HG03558 (cell line): ENCODE data around the gene PTAFR.

Experiments
- ATAC-seq: cut with Tn5 transposase; IDR thresholded peaks from one replicate; pipeline ENCODE4 v1.9.1; 2021; ENCODE audit warnings: moderate number of reproducible peaks; ENCODE audit not compliant: unreplicated experiment; ENCODE audit errors: extremely low read depth

The PTAFR gene

DNA sequence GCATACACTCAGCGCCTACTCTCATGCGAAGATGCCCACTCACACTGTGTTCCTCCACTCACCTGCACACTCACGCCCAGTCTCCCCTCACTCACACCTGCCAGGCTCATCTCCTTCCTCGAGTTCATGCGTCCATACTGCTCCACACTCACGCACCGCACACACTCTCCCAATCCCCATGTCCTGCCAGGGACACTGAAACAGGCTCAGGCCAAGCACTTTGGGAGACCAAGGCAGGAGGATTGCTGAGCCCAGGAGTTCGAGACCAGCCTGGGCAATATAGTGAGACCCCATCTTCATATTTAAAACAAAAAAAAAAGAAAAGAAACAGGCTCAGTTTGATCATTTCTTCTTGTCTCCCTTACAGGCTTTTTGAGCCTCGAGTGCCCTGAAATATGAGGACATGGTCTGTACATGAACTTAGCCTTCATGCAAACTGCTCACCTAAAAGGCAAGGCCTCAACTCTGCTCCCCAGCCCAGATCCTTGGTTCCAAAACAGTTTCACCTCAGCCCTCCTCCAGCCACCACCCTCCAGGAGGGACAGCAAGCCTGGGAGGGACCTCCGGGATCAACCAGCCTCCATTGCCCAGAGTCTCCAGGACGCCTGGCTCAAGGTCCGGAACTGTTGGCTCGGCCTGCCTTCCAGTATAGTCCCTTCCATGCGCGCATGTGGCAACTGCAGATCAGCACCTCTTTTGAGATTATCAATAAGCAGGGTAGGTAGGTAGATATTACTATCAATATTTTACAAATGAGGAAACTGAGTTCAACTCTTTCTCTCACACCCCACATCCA lies 2.4 kb upstream of the PTAFR start:
- no peak for ATAC-seq

DNA sequence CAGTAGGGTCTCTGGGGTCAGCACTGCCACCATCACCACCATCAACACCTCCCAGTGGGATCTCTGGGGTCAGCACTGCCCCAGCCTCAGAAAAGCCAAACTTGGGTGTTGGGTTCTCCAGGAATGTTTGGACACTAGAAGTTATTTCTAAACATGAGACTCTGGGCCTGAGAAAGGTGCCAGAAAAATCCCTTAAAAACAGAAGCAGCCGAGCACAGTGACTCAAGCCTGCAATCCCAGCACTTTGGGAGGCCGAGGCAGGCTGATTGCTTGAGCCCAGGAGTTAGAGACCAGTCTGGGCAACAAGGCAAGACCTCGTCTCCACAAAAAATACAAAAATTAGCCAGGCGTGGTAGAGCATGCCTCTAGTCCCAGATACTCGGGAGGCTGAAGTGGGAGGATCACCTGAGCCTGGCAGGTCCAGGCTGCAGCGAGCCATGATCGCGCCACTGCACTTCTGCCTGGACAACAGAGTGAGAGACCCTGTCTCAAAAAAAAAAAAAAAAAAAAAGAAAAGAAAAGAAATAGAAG lies 470 bp downstream of the PTAFR start:
- ATAC-seq, result no peak

DNA sequence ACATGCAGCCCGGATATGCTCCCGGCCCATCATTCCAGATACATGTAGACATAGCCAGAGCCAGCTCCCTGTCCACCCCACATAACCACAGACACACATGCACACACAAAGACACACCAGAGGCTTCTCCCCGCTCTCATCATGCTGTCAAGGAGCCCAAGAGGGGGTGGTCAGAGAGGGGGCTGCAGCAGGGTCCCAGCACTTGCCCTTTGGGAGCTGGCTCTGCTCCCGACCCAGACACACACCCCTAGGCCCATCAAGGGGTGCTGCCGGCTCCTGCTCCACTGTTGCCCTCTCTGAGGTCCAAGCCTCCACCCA lies 2.6 kb downstream of the PTAFR start:
- no peak for ATAC-seq

DNA sequence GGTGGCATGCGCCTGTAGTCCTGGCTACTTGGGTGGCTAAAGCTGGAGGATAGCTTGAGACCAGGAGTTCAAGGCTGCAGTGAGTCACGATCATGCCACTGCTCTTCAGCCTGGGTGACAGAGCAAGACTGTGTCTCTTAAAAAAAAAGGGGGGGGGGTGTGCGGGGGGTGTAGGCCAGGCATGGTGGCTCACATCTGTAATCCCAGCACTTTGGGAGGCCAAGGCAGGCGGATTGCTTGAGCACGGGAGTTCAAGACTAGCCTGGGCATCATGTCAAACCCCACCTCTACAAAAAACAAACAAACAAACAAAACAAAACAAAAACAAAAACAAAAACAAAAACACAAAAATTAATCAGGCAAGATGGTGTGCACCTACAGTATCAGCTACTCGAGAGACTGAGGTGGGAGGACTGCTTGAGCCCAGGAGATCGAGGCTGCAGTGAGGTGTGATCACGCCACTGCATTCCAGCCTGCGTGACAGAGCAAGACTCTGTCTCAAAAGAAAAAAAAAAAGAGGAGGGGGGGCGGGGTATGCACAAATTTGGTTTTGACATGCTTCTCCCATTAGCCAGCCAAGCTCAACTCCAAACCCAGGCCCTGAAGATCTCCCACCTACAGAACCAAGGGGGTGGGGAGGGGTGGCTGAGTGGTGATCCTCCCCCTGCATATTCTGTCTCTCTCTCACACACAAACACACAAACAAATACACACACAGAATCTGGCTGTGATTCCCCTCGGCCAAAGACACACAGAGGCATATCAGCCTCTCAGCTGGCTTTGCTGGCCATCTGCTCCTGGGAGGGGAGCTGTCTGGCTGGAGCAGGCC lies 3.1 kb downstream of the PTAFR start:
- ATAC-seq, result no peak

DNA sequence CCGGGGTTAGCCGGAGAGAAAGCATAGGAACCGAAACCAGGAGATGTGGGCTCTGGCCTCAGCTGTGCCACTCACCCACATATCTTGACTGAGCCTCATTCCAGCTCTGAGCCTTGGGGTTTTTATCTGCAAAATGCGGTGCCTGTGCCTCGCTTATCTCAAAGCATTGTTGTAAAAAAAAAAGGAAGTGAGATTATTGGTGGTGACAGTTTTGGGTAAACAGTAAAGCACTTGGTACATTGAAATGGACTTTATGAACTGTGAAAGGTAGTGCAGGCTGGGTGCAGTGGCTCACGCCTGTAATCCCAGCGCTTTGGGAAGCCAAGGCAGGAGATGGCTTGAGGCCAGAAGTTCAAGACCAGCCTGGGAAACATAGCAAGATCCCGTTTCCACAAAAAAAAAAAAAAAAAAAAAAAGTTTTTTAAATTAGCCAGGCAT lies 3.8 kb downstream of the PTAFR start:
- peak; percentile 60 for ATAC-seq

DNA sequence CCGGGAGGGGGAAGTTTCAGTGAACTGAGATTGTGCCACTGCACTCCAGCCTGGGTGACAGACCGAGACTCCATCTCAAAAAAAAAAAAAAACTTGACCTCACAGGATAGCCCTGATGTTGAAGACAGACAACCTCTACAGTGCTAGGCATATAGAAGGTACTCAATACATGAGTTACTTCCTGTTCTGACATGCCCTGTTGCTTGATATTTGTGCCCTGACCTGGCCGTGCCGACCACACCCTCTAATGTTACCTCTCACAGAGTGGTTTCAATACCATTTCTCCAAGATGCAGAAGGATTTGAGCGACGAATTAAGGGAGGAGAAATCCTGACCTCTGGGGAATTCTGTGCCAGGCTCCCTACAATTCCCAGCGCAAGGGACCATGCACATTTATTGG lies 5.2 kb downstream of the PTAFR start:
- no peak for ATAC-seq

DNA sequence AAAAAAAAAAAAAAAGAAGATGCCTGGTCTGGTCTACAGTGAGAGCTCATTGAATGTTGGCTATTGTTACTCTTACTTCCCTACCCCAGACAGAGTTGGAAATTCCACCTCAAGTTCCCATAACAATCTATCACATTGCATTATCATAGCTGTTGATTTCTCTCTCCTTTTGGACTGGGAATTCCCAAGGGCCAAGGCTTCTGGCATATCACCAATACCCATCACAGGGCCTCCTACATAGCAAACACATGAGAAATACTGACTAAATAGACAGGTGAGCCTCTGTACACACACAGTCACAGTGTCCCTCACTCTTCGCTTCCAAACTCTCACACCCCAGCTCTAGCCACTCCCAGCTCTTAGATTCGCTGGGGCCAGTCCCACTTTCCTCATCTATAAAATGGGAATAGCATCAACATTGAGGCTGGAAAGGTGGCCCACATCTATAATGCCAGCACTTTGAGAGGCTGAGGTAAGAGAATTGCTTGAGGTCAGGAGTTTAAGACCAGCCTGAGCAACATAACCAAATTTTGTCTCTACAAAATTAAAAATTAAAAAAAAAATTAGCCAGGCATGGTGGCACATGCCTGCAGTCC lies 6.4 kb downstream of the PTAFR start:
- no peak for ATAC-seq

DNA sequence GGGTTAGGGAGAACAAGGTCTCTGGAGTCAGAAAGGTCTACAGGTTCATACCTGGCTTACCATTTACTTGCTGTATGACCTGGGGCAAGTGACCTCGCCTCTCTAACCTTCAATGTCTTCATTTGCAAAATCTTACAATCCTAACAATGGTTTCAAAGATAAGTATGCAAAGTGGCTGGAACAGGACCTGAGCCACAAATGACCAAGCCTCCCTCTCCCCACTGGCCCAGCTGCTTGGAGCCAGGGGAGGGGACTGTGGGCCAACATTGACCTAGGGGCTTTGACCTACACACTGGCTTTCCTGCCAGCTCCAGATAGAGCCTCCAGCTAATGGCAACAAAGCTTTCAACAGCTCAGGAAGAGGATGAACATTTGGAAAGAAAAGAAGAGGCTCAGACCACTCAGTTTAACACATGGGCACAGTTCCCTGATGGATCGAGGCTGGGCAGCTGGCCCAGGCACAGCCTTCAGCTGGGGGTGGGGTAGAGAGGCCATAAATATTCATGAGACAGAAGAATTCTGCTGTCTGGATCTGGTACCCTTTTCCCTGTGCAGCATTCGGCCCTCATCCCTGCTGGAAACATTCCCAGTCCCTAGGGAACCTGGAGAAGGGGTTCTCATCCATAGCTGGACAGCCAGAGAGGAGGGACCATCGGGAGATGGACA lies 12.9 kb downstream of the PTAFR start:
- no peak for ATAC-seq

DNA sequence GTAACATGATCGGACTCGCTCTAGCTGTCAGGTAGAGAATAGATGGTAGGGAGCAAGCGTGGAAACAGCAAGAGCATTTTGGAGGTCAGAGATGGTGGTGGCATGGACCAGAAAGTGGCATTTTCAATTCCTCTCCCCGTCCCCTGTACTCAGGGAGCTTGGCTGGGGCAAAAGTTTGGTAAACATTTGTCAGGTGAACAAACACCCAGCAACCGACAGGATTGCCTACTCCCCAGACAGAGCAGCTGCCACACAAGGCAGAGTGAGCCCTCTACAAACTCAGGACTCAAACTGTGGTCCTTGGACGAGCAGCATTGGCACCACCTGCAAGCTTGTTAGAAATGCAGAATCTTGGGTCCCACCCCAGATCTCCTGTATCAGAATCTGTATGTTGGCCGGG lies 14.3 kb downstream of the PTAFR start:
- ATAC-seq, result no peak

DNA sequence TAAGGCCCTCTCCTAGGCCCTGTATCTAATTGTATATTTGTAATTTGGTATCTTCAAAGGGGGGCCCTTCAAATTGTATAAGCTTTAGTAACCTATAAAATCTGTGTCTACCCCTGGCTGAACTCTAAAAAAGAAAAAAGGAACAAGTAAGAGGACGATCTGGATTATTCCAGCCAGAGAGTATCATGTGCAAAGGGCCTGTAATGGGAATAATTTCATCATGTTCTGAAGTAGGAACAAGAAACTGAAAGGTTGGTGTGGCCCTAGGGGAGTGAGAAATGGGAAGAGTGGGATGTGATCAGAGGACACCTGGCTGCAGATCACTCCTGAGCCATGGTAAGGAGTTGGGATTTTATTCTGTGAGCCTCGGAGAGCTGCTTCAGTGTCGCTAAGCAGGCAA lies 14.7 kb downstream of the PTAFR start:
- ATAC-seq, result no peak

DNA sequence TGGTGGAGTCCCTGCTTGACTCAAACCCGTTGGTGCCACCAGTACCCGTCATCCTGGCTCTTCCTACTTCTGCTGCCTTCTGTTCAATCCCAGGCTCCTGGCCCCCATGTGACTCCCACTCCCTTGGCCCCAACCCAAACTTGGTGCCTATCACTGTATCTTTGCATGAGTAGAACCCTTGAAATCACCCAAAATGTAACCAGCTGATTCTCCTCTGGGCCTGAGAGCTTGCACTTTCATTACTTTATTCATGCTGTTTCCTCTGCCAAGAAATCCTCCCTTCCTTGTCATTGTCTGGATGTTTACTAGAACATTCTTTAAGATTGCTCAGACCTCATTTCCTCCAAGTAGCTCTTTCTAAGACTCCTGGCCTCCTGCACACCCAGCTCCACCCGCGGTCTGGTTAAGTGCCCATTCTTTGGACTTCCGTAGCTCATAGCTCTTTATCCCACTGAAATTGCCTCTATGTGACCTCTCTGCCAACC lies 15.7 kb downstream of the PTAFR start:
- no peak for ATAC-seq

DNA sequence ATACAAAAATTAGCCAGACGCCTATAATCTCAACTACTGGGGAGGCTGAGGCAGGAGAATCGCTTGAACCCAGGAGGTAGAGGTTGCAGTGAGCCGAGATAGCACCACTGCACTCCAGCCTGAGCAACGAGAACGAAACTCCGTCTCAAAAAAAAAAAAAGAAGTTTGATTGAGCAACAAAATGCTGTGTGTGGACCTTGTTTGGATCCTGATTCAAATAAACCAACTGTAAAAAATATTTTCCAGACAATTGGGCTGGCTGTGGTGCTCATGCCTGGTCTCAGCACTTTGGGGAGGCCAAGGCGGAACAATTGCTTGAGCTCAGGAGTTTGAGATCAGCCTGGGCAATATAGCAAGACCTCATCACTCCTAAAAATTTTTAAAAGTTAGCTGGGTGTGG lies 16.8 kb downstream of the PTAFR start:
- ATAC-seq, result no peak

DNA sequence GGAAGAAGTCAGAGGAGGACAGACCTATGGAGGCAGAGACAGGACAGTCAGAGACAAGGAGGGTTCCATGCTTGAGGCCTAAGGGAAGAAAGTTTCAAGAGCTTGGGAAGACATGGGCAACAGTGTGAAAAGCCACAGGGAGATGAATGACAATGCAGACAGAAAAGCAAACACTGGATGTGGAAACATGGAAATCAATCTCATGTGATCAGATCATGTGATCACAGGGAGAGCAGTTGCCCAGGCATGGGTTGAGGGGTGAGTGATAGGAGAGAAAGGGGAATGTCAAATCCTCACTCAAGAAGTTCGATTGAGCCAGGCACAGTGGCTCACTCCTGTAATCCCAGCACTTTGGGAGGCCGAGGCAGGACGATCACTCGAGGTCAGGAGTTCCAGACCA lies 17.2 kb downstream of the PTAFR start:
- no peak for ATAC-seq

DNA sequence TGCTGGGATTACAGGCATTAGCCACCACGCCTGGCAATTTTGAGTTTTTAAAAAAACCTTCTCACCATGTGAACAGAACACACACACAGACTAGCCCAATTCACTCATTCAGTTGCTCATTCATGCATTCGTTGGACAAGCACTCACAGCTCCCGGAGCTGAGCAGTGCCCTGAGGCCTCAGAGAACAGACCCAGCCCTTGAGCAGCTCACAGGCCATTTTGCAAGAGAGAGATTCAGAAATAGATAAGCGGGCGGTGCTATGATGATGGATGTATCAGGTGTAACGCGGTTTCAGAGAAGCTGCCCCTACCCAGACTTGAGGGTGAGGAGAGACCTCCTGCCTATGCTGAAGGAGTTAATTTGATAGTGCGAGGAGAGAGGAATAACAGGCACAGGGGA lies 18.6 kb downstream of the PTAFR start:
- no peak for ATAC-seq

DNA sequence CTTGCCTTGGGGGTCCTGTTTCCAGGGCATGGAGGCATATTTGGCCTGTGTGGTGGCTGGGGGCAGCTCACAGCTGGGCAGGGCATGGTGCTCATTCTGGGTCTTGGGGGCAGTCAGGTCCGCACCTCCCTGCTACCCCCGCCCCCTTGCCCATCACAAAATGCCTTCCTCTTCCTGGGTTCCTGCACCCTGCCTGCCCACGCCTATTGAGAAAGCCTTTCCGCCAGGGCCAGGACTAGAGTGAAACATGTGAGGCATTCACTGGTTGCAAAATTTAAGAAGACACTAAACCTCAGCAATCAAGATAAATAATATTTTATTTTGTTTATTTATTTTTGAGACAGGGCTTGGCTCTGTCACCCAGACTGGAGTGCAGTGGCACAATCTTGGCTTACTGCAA lies 19.7 kb downstream of the PTAFR start:
- no peak for ATAC-seq

DNA sequence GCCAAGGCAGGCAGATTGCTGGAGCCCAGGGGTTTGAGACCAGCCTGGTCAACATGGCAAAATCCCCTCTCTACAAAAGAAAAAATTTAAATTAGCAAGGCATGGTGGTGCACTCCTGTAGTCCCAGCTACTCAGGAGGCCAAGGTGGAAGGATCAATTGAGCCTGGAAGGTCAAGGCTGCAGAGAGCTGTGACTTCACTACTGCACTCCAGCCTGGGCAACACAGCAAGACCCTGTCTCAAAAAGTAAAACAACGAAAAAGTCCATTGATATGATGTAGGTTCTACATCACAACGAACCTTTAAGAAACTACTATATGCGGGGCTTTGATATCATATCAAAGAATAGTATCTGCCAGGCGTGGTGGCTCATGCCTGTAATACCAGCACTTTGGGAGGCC lies 20.9 kb downstream of the PTAFR start:
- ATAC-seq, result no peak

DNA sequence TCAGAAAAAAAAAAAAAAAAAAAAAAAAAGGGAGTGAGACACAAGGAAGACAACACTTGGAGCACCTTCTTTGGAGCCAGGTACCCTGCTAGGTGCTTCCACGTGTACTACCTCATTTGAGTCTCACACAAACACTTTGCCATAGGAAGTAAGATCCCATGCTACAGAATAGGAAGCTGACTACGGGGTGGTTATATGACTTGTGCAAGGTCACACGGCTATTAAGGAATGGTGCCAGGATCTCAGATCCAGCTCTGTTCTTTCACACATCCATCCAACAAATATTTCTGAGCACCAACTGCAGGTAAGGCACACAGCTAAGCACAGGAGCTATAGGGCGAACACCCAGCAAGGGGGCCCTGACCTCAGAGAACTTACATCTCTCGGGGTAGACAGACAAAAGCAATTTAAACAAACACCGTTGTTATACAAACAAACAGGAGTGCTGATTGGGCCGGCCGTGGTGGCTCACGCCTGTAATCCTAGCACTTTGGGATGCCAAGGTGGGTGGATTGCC lies 22.4 kb downstream of the PTAFR start:
- ATAC-seq, result no peak

DNA sequence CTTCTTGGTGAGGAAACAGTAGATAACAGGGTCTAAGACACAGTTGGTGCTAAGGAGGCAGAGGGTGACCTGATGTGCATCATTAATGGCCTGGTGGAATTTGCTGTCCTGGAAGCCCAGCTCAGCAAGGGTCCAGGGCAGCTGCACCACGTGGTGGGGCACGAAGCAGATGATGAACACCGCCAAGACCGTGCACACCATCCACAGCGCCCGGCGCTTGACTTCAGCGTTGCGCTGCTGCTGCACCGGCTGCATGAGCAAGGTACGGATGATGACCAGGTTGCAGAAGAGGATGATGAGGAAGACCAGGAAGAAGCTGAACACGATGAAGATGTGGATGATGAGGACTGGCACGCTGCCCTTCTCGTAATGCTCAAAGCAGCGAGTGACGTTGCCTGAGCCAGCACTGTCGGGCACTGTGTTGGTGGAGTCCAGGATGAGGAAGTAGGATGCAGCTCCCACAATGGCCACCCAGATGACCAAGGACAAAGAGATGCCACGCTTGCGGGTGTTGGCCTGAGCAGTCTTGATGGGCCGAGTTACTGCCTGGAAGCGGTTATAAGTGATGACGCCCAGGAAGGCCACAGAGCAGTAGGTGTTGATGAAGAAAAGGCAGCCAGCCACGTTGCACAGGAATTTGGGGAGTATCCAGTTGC lies 26.2 kb downstream of the PTAFR start:
- ATAC-seq, result no peak

DNA sequence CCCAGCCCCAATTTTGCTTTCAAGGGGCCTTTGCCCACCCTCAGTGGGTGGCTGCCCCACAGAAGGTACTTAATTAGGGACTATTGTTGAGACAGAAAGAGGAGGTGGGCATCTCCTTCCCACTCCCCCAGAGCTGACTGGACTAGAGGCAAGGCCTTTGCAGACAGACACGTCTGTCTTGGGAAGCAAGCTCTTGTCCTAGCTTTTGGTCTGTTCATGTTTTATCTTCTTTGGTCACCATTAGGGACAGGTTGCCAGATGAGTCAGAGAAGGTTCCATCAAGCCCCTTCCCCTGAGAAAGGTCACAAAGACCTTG lies 27.7 kb downstream of the PTAFR start:
- ATAC-seq, result no peak
